Measurements from ENCODE around the gene IP6K1.

GRCh38 chr3:49721896-49722781 lies 64.2 kb downstream of the IP6K1 start:
- TF ChIP-seq CTCF (IDR thresholded peaks at IDR 0.05 in 2 of 3, conservative IDR thresholded peaks at IDR 0.05 in 1 of 3; ENCODE audit: borderline replicate concordance in 1 of 3, insufficient read depth in 1 of 3, low read depth in 2 of 3, low read length in 2 of 3) = no peak
- no peak for TF ChIP-seq POLR2A (IDR thresholded peaks at IDR 0.05; ENCODE audit: borderline replicate concordance, extremely low read depth, insufficient read depth, insufficient read length)
- no peak for TF ChIP-seq ZFX (IDR thresholded peaks at IDR 0.05)
- no peak for TF ChIP-seq ZNF274 (IDR thresholded peaks at IDR 0.05; ENCODE audit: low read depth, low read length)
- TF ChIP-seq MAX (IDR thresholded peaks at IDR 0.05) = no peak
- TF ChIP-seq FOSL1 (IDR thresholded peaks at IDR 0.05; ENCODE audit: low read depth) = no peak
- TF ChIP-seq EZH2 (IDR thresholded peaks at IDR 0.05) = no peak
- TF ChIP-seq RAD21 (IDR thresholded peaks at IDR 0.05; ENCODE audit: low read depth) = no peak
- no peak for TF ChIP-seq EGR1 (IDR thresholded peaks at IDR 0.05; ENCODE audit: low read depth)
- TF ChIP-seq POLR2AphosphoS5 (IDR thresholded peaks at IDR 0.05; ENCODE audit: low read depth, low read length) = no peak
- no peak for TF ChIP-seq YY1 (IDR thresholded peaks at IDR 0.05; ENCODE audit: extremely low read depth, insufficient replicate concordance, low read depth, low read length)
